B cell (primary cell): ENCODE results near the gene F8A2.

Experiments
- CTCF ChIP-seq: fragments of 200-600 bp; IDR thresholded peaks from one replicate; pipeline ENCODE4 v1.8.0; 2022; ENCODE audit warnings: antibody characterized with exemption, mild to moderate bottlenecking
- EZH2 ChIP-seq: IDR thresholded peaks from 2 replicates; pipeline ENCODE4 v1.6.1; 2012; ENCODE audit warnings: borderline replicate concordance, low read depth, mild to moderate bottlenecking, moderate library complexity, low read length; ENCODE audit not compliant: insufficient read depth, poor library complexity, severe bottlenecking

DNA sequence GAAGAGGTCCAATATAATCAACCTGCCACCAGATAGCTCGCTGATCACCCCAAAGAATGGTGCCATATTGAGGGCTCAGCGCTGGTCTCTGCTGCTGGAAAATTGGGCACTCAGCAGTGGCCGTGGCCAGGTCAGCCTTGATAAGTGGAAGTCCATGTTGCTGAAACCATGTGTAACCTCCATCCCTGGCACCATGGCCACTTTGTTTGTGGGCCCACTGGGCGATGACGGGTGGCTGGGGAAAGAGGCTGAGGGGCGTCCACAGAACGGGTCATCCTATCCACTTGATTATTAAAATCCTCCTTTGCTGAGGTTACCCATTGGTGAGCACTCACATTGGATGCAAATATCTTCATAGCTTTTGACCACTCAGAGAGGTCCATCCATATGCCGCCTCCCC lies 7.7 kb downstream of the F8A2 start:
- TF ChIP-seq CTCF (no peak), EZH2 (no peak)
